GM10847 (cell line): ENCODE measurements around the gene SASH3.

Experiments
- POLR2A ChIP-seq: IDR thresholded peaks from 2 replicates; pipeline ENCODE4 v1.6.1; 2011; ENCODE audit not compliant: insufficient read length; ENCODE audit errors: extremely low read depth

The SASH3 gene

DNA sequence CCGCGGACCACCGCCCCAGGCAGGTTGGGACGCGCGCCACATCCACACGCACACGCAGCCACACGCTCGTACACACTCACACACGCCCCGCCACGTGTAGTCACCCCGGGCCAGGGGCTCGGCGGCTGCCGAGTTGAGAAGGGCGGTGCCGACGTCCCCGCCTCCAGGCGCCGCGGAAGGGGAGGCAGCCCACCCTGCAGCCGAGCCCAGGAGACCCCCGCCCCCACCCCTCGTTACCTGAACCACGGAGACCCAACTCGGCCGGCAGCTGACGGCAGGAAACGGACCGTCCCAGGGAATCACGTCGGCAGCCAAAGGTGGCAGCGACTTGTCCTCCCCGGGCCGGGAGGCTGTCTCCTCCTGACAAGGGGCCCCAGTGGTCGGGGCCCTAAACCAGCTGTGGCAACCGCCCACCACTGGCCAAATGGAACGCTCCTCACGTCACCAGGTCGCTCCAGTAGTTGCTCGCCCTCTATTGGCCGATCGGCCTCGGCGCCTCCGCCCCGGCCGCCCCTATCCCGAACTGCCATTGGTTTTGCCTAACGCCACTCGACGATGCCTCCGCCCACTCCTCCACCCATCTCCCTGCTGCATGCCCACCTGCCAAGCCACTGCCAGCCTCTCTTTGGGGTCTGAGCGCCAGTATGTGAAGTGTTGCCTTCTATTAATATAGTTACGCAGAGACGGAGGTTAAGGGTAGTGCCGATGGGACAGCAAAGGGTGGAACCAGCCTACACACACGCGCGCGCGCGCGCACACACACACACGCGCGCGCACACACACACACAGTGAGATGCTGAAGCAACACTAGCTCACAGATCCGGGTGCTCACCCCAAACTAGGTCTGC is 63.9 kb downstream of the SASH3 start, which contains the start of gene ZDHHC9:
ZDHHC9 (minus strand) TSS at position 428 of the 848 bp plus-strand sequence. CDS start 1,941 bp downstream, outside the sequence.
- no peak for TF ChIP-seq POLR2A
